Panc1 (cell line): ENCODE results near the gene RILPL2. TPM values are rescaled to one million over a fixed set of nuclear protein-coding genes. Genes with fewer than 3 reads are reported as not detected.

Source experiments
- ATAC-seq: fragments of 200-7000 bp; cut with Tn5 transposase; 2 replicates; pipeline ENCODE4 v1.9.1; 2020; ENCODE audit warnings: mild to moderate bottlenecking, moderate library complexity
- BruUV-seq: library from RNA; stranded (reverse); fragments of 400-500 nt; replicated peaks from 2 replicates; lab custom pipeline; 2021; lab: Mats Ljungman, UMichigan
- CTCF ChIA-PET: fragments of 300-600 bp; sonication (Branson Sonifier 250); formaldehyde crosslinking; loops from one replicate; lab custom pipeline; 2022; ENCODE audit warnings: antibody characterized with exemption; lab: Charles Lee
- POLR2A ChIA-PET: fragments of 300-600 bp; sonication (Branson Sonifier 250); formaldehyde crosslinking; loops from one replicate; lab custom pipeline; 2022; ENCODE audit warnings: antibody characterized with exemption; lab: Charles Lee
- DNase-seq: peaks from one replicate; pipeline ENCODE4 v3.0.0-alpha.2; 2010; ENCODE audit warnings: low read depth, low spot score
- H3K27ac ChIP-seq: 2 replicates; pipeline ENCODE4 v1.5.1; 2011; ENCODE audit warnings: mild to moderate bottlenecking, low read length, inconsistent platforms
- H3K27me3 ChIP-seq: fragments of 200-500 bp; sonication (Bioruptor generic); 2 replicates; pipeline ENCODE4 v1.6.0; 2014; ENCODE audit warnings: low read length, inconsistent platforms; ENCODE audit not compliant: control insufficient read depth, insufficient read depth
- H3K36me3 ChIP-seq: fragments of 200-500 bp; sonication (Bioruptor generic); 2 replicates; pipeline ENCODE4 v1.5.1; 2014; ENCODE audit warnings: inconsistent platforms, mild to moderate bottlenecking, low read length, moderate library complexity; ENCODE audit not compliant: control insufficient read depth, insufficient read depth
- H3K4me1 ChIP-seq: 2 replicates; pipeline ENCODE4 v1.5.1; 2011; ENCODE audit warnings: inconsistent platforms, mild to moderate bottlenecking, low read length, moderate library complexity; ENCODE audit not compliant: control insufficient read depth, insufficient read depth
- H3K4me3 ChIP-seq, 2 experiments: 2 replicates each; pipeline ENCODE4 v1.5.1; 2011 to 2012; ENCODE audit warnings: low read depth in 2 of 2, low read length in 2 of 2, mild to moderate bottlenecking in 2 of 2, inconsistent platforms in 1 of 2, moderate library complexity in 1 of 2
- H3K9me3 ChIP-seq: fragments of 200-500 bp; sonication (Bioruptor generic); 2 replicates; pipeline ENCODE4 v1.5.1; 2014; ENCODE audit warnings: low read depth, mild to moderate bottlenecking, inconsistent platforms, low read length, moderate library complexity; ENCODE audit not compliant: control insufficient read depth, insufficient read depth
- POLR2AphosphoS5 ChIP-seq: IDR thresholded peaks from 2 replicates; pipeline ENCODE4 v1.6.1; 2012; ENCODE audit warnings: mild to moderate bottlenecking, low read depth, low read length, moderate library complexity
- REST ChIP-seq, 2 experiments: IDR thresholded peaks; 2 replicates each; pipeline ENCODE4 v1.6.1; 2011 to 2012; ENCODE audit warnings: low read depth in 2 of 2, control low read depth in 1 of 2, low read length in 1 of 2, mild to moderate bottlenecking in 1 of 2, moderate library complexity in 1 of 2; ENCODE audit not compliant: insufficient read depth in 1 of 2
- SIN3A ChIP-seq: IDR thresholded peaks from 2 replicates; pipeline ENCODE4 v1.6.1; 2012; ENCODE audit warnings: low read depth, mild to moderate bottlenecking, low read length, moderate library complexity, borderline replicate concordance; ENCODE audit not compliant: insufficient read depth
- TCF7L2 ChIP-seq: IDR thresholded peaks from 2 replicates; pipeline ENCODE4 v1.6.1; 2011; ENCODE audit warnings: mild to moderate bottlenecking, low read depth, low read length, inconsistent platforms
- in situ Hi-C: cut with HindIII; loops from 2 replicates; pipeline ENCODE4 v1.10.0; 2016; ENCODE audit warnings: low sequenced_read_pairs, low pct_unique_long_range_greater_than_20kb
- intact Hi-C: fragments of 100-400 bp; cut with micrococcal nuclease; formaldehyde crosslinking; loops from one replicate; pipeline ENCODE4 v1.10.0; 2022; ENCODE audit not compliant: unreplicated experiment
- total RNA-seq: library from RNA; stranded (reverse); gene quantifications from one replicate; pipeline ENCODE4 v1.2.1, GENCODE V29; 2021; ENCODE audit not compliant: unreplicated experiment
- TF ChIP-seq, protein P1 (sequence below): fragments of 450-650 bp; IDR thresholded peaks from 2 replicates; pipeline ENCODE4 v1.5.1; 2017; ENCODE audit warnings: mild to moderate bottlenecking

Gene RILPL2
- total RNA-seq, 1 experiment from 2014 or later, result 5.4 TPM

DNA sequence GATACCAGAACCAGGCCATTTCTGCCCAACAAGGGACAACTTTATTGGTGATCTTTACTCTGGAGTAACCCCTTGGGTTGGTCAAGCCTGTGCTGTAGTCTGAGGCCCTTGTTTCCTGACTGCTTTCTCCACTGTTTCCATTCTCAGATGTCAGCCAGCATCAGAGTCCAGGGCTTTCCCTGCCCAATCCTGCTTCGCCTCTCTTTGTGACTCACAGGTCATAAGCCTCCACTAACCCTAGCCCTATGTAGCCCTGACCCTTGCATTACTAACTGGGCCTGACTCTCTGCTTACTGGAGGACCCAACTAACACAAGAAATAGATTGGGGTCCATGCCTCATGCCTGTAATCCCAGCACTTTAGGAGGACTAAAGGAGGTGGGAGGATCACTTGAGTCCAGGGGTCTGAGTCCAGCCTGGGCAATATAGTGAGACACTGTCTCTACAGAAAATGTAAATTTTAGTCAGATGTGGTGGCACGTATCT is 12.8 kb upstream of the RILPL2 start:
- ATAC-seq (peak; percentile 60; the same call in 1 of the 2 replicates), DNase-seq (no peak)
- no peaks in the 10 kb centered on the region for H3K27me3 ChIP-seq
- H3K4me1 ChIP-seq, result peaks cover 17% of the 10 kb centered on the region
- no peaks in the 10 kb centered on the region for H3K9me3 ChIP-seq
- peak overlapping the region; percentile 25; the same call in 1 of the 2 replicates for H3K27ac ChIP-seq
- no TSS peak for BruUV-seq
- TF ChIP-seq REST (IDR thresholded peaks at IDR 0.05; ENCODE audit: insufficient read depth in 1 of 2, low read depth in 2 of 2, low read length in 1 of 2), result no peak
- TF ChIP-seq TCF7L2, result no peak
- no peak for TF ChIP-seq SIN3A
- TF ChIP-seq POLR2AphosphoS5, result no peak
- TF ChIP-seq, protein P1, sequence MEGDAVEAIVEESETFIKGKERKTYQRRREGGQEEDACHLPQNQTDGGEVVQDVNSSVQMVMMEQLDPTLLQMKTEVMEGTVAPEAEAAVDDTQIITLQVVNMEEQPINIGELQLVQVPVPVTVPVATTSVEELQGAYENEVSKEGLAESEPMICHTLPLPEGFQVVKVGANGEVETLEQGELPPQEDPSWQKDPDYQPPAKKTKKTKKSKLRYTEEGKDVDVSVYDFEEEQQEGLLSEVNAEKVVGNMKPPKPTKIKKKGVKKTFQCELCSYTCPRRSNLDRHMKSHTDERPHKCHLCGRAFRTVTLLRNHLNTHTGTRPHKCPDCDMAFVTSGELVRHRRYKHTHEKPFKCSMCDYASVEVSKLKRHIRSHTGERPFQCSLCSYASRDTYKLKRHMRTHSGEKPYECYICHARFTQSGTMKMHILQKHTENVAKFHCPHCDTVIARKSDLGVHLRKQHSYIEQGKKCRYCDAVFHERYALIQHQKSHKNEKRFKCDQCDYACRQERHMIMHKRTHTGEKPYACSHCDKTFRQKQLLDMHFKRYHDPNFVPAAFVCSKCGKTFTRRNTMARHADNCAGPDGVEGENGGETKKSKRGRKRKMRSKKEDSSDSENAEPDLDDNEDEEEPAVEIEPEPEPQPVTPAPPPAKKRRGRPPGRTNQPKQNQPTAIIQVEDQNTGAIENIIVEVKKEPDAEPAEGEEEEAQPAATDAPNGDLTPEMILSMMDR, result no peak
- H3K4me3 ChIP-seq, result no peak overlapping the region
- CTCF ChIA-PET, result interaction anchor here (0.6 kb wide), 1 partner anchor 17 kb away, joined by 4 read pairs; no protein-coding TSS in a partner anchor
- POLR2A ChIA-PET, result interaction anchor here (0.8 kb wide), 1 partner anchor 104 kb away, joined by 3 read pairs; no protein-coding TSS in a partner anchor
- H3K36me3 ChIP-seq, result no peaks in the 10 kb centered on the region
- intact Hi-C loops (no loop called here), in situ Hi-C loops (no loop called here)

DNA sequence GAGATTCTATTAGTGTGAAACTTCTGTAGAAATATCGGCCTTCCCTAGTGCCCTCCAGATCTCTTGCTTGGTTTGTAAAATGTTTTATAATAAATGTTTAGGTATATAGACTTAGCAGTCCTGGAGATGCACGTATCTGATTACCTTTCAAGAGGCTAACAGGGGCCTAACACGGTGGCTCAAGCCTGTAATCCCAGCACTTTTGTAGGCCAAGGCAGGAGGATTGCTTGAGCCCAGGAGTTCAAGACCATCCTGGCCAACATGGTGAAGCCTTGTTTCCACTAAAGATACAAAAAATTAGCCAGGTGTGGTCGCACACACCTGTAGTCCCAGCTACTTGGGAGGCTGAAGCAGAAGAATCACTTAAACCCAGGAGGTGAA is 9.8 kb upstream of the RILPL2 start:
- Histone ChIP-seq H3K27me3 (no peaks in the 10 kb centered on the region), H3K4me3 (no peak overlapping the region), H3K9me3 (no peaks in the 10 kb centered on the region), H3K4me1 (peaks cover 17% of the 10 kb centered on the region), H3K27ac (peak overlapping the region; percentile 64), H3K36me3 (no peaks in the 10 kb centered on the region)
- ChIA-PET POLR2A (interaction anchor here (0.7 kb wide), 2 partner anchors 24 to 46 kb away, joined by 4 to 5 read pairs; no protein-coding TSS in a partner anchor), CTCF (interaction anchor here (0.6 kb wide), 1 partner anchor 13 kb away, joined by 3 read pairs; no protein-coding TSS in a partner anchor)
- ATAC-seq (0 out of 2 replicates have a peak, but pooled peaks have one; percentile 40), DNase-seq (no peak)
- TF ChIP-seq TCF7L2, result no peak
- TF ChIP-seq, protein P1, result no peak
- no peak for TF ChIP-seq SIN3A
- no peak for TF ChIP-seq POLR2AphosphoS5
- no peak for TF ChIP-seq REST (IDR thresholded peaks at IDR 0.05; ENCODE audit: insufficient read depth in 1 of 2, low read depth in 2 of 2, low read length in 1 of 2)
- BruUV-seq, result no TSS peak
- intact Hi-C loops, result no loop called here
- in situ Hi-C loops, result no loop called here
